SIG-M5 treated with dmso at 0.1 percent for 504 hours (cell line): ENCODE measurements around the gene SOHLH2.

Source experiments
- DNase-seq: peaks from one replicate; lab custom pipeline; 2025; ENCODE audit not compliant: unreplicated experiment; lab: John Stamatoyannopoulos, UW

The SOHLH2 gene, protein sequence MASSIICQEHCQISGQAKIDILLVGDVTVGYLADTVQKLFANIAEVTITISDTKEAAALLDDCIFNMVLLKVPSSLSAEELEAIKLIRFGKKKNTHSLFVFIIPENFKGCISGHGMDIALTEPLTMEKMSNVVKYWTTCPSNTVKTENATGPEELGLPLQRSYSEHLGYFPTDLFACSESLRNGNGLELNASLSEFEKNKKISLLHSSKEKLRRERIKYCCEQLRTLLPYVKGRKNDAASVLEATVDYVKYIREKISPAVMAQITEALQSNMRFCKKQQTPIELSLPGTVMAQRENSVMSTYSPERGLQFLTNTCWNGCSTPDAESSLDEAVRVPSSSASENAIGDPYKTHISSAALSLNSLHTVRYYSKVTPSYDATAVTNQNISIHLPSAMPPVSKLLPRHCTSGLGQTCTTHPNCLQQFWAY

GRCh38 chr13:36214163-36214921 is at the start of gene SOHLH2:
SOHLH2 (minus strand) TSS chr13:36214556; CDS start chr13:36214526, 30 bp downstream.
- no peak for DNase-seq

GRCh38 chr13:36261976-36262375 is 47.6 kb upstream of the SOHLH2 start:
- DNase-seq, result no peak

DNA sequence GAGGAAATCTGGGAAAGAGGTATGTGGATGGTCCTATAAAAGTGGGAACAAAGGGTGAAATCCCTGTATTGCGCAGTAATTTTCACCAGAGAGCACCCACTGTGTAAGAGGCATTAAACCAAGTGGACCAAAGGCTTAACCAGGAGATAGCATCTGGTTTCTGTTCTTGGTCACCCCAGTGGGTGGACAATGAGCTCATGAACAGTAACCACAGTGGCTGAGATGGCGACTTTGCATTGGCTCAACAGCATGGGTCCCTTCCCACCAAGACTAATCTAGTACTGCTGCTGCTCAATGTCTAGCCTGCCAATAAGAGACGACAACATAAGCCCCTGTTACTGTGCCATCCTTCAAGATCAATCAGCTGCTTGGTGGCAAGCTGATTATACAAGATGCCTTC is 46.7 kb upstream of the SOHLH2 start:
- no peak for DNase-seq

DNA sequence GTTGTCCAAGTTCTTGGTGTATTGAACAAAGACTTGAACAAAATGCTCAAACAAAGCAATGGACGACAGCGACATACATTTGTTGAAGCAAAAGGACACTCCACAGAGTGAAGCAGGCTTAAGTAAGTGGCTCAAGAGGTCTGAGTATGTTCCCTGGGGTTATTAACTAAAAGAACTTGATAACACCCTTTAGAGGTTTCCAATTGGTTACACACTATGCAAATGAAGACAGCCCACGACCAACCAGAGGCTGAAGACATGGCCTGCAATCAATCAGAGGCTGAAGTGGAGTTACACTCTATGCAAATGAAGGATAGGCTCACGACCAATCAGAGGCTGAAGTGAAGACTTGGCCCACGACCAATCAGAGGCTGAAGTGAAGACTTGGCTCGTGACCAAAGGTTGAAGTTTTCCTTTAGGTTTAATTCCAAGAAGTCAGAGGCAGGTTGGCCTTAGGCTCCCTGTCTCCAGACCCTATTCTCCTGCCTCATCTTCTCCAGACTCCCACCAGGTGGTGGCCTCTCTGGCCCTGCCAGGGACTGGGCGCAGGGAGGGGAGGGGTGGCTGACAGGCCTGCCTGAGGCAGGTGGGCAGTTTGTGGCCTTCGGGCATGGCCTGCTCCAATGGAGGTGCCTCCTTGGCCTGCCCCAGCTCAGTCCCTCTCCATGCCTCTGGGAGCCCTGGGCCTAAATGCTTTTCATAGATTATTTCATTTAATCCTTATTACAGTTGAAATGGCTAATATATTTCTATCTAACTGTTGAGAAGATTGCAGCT is 45.2 kb upstream of the SOHLH2 start:
- DNase-seq, result no peak

DNA sequence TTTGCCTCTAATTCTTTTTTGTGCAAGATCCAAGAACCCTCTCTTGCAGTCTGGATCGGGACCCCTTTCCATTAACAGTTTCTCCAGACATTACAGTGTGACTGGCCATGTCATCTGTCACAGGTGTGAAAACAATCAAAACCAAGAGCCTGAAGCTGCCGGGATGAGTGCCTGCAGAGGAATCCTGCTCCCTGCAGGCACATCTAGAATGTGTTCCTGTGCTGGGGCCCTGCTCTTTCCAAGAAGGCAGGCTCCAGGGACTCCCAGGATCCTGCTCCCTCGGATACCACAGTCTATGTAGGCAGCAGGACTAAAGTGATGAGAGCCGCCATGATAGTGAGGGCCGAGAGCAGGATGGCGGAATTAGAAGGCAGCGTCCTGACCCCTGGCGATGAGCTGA is 44.5 kb upstream of the SOHLH2 start:
- no peak for DNase-seq

GRCh38 chr13:36251526-36251925 is 37.2 kb upstream of the SOHLH2 start:
- peak; percentile 42 for DNase-seq

DNA sequence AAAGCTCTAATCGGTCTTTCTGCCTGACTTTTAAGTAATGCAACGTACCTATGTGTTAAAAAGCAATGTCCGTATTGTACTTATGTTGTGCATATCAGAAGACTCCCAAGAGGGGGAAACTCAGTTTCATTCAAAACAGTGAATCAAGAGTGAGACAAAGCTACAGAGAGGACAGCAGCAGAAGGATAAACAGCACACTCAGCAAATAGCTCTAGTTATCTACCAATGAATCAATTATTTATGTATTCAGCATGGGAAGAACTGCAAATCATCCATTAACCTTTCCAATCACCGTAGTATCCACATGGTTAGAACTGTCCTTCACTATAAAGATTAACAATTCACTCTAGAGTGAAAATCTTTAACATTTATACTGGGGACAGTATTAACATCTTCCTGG is 36.7 kb upstream of the SOHLH2 start:
- DNase-seq, result no peak

- no peak for DNase-seq
Observed at GRCh38 chr13:36248700-36249099, 34.3 kb upstream of the SOHLH2 start.

DNA sequence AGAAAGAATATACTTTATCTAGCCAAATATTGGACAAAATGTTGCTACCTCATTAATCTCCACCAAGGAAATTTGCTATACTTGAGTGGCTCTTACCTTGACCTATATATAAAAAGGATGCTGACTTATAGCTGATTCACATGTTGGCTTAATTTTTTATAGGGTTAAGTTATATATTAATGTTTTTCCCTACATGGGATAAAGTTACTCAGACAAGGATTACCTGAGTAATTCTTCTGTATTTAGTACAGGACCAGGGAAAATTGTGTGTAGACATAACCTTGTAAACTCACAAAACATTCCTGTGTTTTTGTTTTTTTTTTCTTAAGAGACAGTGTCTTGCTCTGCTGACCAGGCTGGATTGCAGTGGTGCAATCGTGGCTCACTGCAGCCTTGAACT is 30.6 kb upstream of the SOHLH2 start:
- DNase-seq, result no peak

DNA sequence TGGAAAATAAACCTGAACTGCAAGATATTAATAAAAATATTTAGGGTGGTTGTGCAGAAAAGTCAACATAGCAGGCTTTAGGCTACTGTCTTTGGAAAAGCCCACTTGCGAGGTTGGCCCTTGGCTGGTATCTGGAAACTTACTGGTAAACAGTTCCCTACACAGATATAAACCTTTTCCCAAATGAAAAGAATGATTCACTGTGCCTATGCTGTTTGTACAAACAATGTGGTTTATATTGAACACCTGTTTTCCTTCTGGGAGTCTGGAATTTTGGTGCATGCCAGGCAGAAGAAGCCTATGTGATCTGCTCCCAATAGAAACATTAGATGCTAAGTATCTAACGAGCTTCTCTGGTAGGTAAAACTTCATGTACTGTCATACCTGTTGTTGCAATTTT is 29.7 kb upstream of the SOHLH2 start:
- no peak for DNase-seq

- no peak for DNase-seq
Observed at GRCh38 chr13:36242761-36243160, 28.4 kb upstream of the SOHLH2 start.

DNA sequence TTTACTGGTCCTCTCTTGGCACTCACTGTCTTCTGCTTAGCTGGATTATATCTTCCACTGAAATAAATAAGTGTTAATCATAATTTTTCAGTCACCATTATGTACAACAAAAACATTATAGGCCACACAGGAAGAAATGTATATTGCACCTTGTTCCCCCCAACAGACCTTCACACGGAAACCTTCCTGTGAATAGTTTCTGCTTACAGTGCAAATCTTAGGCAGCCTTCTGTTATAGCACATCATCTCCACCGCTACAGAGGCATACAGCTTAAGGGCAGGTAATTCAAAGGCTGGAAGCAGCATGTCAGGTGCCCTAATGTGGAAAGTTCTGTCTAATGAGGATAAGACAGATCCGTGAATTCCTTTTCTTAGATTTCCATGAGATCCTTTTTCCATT is 16.9 kb upstream of the SOHLH2 start:
- DNase-seq, result no peak

GRCh38 chr13:36224730-36225129 is 10.4 kb upstream of the SOHLH2 start:
- DNase-seq, result no peak

- DNase-seq, result no peak
Observed at GRCh38 chr13:36219883-36220282, 5.5 kb upstream of the SOHLH2 start.

DNA sequence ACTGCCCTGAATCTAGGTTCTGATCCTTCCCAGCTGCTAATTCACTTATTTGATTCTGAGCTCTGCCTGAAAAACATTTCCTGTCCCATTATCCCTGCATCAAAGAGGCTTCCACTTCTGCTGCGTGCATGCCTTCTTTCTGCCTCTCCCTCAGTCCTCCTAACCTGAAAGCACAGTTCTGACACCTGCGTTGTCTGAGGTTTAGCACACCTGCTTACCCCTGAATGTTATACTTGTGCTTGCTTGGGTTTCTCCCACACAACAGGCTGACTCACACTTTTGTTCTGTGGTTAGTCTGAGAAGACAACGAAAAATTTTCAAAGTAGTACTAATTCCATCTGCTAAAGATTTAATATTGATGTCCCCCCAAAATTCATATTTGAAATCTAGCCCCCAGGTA is 3.1 kb upstream of the SOHLH2 start:
- no peak for DNase-seq

GRCh38 chr13:36212789-36213188 is 1.6 kb downstream of the SOHLH2 start:
- DNase-seq, result no peak

- DNase-seq, result no peak
Observed at GRCh38 chr13:36211567-36211966, 2.8 kb downstream of the SOHLH2 start.

GRCh38 chr13:36210738-36211137 is 3.6 kb downstream of the SOHLH2 start:
- DNase-seq, result no peak

- no peak for DNase-seq
Observed at GRCh38 chr13:36207672-36208071, 6.7 kb downstream of the SOHLH2 start.

GRCh38 chr13:36193151-36193855 is 21.1 kb downstream of the SOHLH2 start:
- no peak for DNase-seq

DNA sequence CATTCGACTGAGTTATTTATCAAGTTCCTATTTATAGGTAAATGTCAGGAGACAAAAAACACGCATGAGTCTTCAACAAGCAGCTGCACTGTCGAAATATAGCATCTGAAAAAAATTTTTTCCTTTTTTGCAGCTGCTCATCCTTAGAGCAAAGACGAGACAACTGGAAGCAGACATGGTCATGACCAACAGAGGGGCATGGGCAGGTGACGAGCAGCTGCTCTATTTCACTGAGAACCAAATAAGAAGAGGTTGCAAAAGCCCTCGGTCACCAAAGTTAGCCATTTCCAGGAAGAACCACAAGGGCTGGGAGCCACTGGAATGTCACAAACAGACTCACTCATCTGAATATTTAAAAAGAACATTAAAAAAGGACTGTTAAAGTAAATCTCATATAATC is 22.2 kb downstream of the SOHLH2 start:
- DNase-seq, result no peak
